Suprapubic skin (tissue), 4 donors: ENCODE data around the gene LPCAT1. TPM values are rescaled to one million over a fixed set of nuclear protein-coding genes. Genes with fewer than 3 reads are reported as not detected.

ENCODE experiments used
- DNase-seq, 2 donors: peaks; one replicate each; pipeline ENCODE4 v3.0.0-alpha.2; 2019; ENCODE audit warnings: low spot score in 2 of 2
- H3K27ac ChIP-seq: fragments of 200-600 bp; sonication (generic); one replicate; pipeline ENCODE4 v1.5.1; 2019
- H3K27me3 ChIP-seq: fragments of 200-600 bp; sonication (generic); one replicate; pipeline ENCODE4 v1.5.1; 2019
- H3K36me3 ChIP-seq: fragments of 200-600 bp; sonication (generic); one replicate; pipeline ENCODE4 v1.5.1; 2019
- H3K4me1 ChIP-seq: fragments of 200-600 bp; sonication (generic); one replicate; pipeline ENCODE4 v1.5.1; 2019
- H3K4me3 ChIP-seq: fragments of 200-600 bp; sonication (generic); one replicate; pipeline ENCODE4 v1.5.1; 2019; ENCODE audit warnings: mild to moderate bottlenecking
- H3K9me3 ChIP-seq: fragments of 200-600 bp; sonication (generic); one replicate; pipeline ENCODE4 v1.5.1; 2019
- EP300 ChIP-seq: sonication (generic); formaldehyde crosslinking; IDR thresholded peaks from one replicate; pipeline ENCODE4 v1.6.1; 2017; ENCODE audit warnings: antibody characterized with exemption
- POLR2A ChIP-seq, 2 donors: fragments of 450-650 bp; IDR thresholded peaks; one replicate each; pipeline ENCODE4 v1.6.1; 2017; ENCODE audit warnings: antibody characterized with exemption in 2 of 2, mild to moderate bottlenecking in 2 of 2, moderate library complexity in 2 of 2
- POLR2AphosphoS5 ChIP-seq, 3 donors: sonication (generic); formaldehyde crosslinking; IDR thresholded peaks; one replicate each; pipeline ENCODE4 v1.6.1; 2017; ENCODE audit warnings: antibody characterized with exemption in 3 of 3
- WGBS: methylation state at CpG from one replicate; pipeline ENCODE4 v1.1.5; 2018; 5-methylcytosine and 5-hydroxymethylcytosine counted together
- total RNA-seq, 4 donors: library from RNA; depleted of rRNA; stranded (reverse); fragments of >200 nt; gene quantifications; one replicate each; pipeline ENCODE4 v1.1.0, GENCODE V29; 2016
- TF ChIP-seq, protein P1 (sequence below), 2 donors: fragments of 200-600 bp in 1 of 2; fragments of 450-650 bp in 1 of 2; sonication (generic) in 1 of 2; IDR thresholded peaks; one replicate each; pipeline ENCODE4 v1.5.1; 2016 to 2019; ENCODE audit warnings: antibody characterized with exemption in 2 of 2, mild to moderate bottlenecking in 1 of 2, moderate library complexity in 1 of 2

The LPCAT1 gene
- total RNA-seq, 4 donors from 2014 or later, result 11.3 to 21.0 (median 13.8) TPM

DNA sequence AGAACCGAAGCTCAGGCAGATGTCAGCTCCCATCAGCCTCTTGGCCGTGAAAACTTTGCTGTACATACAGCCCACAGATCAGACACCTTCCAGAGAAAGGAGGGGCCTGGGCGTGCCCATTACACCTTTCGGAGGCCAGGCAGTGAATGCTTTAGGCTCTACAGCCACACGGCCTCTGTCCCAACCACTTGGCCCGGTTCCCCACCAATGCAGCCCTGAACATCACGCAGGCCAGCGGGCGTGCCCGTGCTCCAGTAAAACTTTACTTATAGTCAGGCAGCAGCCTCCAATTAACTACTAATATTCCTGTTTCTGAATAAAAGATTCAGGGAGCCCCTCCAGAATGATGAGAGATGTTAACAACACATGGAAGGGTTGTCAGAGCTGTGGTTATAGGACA lies 23.9 kb downstream of the LPCAT1 start:
- WGBS, result 66% methylated on average over 10 of the region's 10 CpGs
- peaks cover 37% of the 10 kb centered on the region for H3K4me1 ChIP-seq
- H3K27me3 ChIP-seq, result no peaks in the 10 kb centered on the region
- TF ChIP-seq POLR2A (IDR thresholded peaks at IDR 0.05) (no peak), EP300 (no peak), POLR2AphosphoS5 (IDR thresholded peaks at IDR 0.05) (no peak)
- TF ChIP-seq, protein P1, sequence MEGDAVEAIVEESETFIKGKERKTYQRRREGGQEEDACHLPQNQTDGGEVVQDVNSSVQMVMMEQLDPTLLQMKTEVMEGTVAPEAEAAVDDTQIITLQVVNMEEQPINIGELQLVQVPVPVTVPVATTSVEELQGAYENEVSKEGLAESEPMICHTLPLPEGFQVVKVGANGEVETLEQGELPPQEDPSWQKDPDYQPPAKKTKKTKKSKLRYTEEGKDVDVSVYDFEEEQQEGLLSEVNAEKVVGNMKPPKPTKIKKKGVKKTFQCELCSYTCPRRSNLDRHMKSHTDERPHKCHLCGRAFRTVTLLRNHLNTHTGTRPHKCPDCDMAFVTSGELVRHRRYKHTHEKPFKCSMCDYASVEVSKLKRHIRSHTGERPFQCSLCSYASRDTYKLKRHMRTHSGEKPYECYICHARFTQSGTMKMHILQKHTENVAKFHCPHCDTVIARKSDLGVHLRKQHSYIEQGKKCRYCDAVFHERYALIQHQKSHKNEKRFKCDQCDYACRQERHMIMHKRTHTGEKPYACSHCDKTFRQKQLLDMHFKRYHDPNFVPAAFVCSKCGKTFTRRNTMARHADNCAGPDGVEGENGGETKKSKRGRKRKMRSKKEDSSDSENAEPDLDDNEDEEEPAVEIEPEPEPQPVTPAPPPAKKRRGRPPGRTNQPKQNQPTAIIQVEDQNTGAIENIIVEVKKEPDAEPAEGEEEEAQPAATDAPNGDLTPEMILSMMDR (IDR thresholded peaks at IDR 0.05), result no peak
- H3K36me3 ChIP-seq, result peaks cover 6% of the 10 kb centered on the region
- no peak for DNase-seq
- no peak overlapping the region for H3K27ac ChIP-seq
- no peak overlapping the region for H3K4me3 ChIP-seq
- no peaks in the 10 kb centered on the region for H3K9me3 ChIP-seq

DNA sequence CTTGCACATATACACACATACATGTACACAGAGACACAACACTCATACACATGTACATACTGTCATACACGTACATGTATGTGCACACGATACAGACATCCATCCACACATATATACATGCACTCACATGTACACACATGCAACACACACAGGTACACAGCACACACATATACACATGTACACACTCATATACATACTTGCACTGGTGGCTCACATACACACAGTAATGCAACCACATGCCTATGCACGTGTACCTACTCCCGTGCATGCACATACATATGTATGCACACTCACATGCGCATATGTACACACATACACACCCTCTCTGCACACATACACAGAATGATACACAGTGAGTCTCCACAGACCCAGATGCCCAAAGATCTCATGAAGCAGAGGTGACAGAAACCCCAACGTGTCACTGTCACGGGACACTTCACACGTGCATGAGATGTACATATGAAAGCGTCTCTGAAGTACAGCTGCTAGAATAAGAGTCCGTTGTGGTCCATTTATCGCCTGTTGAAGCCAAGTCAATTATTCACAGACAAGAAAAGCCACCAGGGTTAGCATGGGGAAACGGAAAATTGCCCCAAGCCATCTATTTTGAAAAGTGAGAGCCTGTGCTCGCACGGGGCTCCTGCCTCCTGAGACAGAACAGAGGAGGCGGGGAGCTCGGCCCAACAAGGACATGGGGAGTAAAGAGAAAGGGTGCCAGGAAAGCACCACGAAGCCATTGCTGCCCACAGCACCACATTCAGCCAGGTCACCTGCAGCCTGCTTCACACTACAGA lies 24.9 kb downstream of the LPCAT1 start:
- Histone ChIP-seq H3K9me3 (no peaks in the 10 kb centered on the region), H3K4me3 (no peak overlapping the region), H3K27me3 (no peaks in the 10 kb centered on the region), H3K36me3 (peaks cover 17% of the 10 kb centered on the region), H3K27ac (no peak overlapping the region), H3K4me1 (peaks cover 28% of the 10 kb centered on the region)
- TF ChIP-seq EP300, result no peak
- TF ChIP-seq POLR2AphosphoS5 (IDR thresholded peaks at IDR 0.05), result no peak
- TF ChIP-seq POLR2A (IDR thresholded peaks at IDR 0.05), result no peak
- TF ChIP-seq, protein P1 (IDR thresholded peaks at IDR 0.05), result no peak
- WGBS, result 90% methylated on average over 17 of the region's 17 CpGs
- no peak for DNase-seq

DNA sequence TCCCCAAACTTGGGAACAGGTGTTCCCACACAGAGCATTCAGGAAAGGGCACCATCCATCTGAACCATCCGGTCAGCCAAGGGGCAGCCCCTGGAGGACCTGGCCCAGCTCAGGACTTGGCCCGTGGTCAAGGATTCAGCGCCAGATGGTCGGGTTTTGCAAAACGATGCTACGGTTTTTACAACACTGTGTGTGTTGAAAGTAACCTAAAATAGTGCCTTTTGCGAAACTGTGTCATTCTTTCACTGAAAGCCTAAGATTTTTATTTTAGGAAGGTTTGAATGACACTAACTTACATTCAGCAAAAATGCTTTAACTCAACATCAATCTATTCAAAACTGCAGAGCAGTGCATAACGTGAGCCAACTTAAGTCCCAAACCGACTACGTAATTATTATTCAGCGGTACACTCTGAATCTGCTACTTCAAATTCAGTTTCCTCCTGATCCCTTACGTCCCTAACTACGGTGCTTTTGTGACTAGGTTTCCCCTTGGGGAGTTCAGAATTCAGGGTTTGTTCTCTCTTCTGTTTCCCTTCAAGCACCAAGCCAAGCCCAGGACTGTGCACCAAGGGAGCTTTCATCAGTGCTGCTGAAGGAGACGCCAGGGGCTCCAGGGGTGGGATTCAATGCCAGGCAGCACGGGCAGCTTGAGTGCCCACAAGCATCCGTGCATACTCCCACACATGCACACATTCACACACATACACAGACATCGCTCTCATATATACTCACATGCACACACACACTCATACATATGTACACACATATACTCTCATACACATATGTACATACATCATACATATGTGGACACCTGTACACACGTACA lies 25.8 kb downstream of the LPCAT1 start:
- DNase-seq, result no peak
- H3K4me1 ChIP-seq, result peaks cover 26% of the 10 kb centered on the region

DNA sequence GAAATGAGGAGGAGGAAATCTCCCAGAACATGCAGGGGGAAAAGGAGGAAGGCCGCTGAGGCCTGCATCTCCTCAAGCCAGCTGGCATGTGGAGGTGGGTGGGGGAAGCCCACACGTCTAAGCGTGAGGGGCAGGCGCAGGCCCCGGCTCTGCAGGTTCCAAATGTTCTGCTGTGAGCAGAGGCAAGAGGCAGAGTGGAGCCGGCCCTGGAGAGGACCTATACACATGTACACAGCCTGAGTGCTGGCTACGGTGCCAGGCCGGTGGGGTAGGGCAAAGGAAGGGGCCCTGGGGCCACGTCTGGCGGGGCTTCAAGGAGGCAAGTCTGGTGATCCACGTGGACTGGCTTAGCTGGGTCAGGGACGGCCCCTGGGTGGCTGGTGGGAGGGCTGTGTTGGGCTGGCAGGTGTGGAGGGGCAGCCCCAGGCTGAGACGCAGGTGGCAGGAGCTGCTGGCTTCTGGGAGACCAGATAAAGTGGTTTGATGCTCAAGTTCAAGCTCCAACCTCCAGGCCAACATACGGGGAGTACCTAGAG lies 26.4 kb downstream of the LPCAT1 start:
- no peak overlapping the region for H3K4me3 ChIP-seq
- H3K36me3 ChIP-seq, result peaks cover 30% of the 10 kb centered on the region
- no peaks in the 10 kb centered on the region for H3K27me3 ChIP-seq
- TF ChIP-seq, protein P1 (IDR thresholded peaks at IDR 0.05), result no peak
- TF ChIP-seq POLR2AphosphoS5 (IDR thresholded peaks at IDR 0.05), result no peak
- no peak overlapping the region for H3K27ac ChIP-seq
- no peaks in the 10 kb centered on the region for H3K9me3 ChIP-seq
- peaks cover 22% of the 10 kb centered on the region for H3K4me1 ChIP-seq
- no peak for DNase-seq
- WGBS, result 74% methylated on average over 14 of the region's 14 CpGs

More for the DNA sequence above, 25.8 kb downstream of the LPCAT1 start:
- no peaks in the 10 kb centered on the region for H3K27me3 ChIP-seq
- no peaks in the 10 kb centered on the region for H3K9me3 ChIP-seq
- H3K4me3 ChIP-seq, result no peak overlapping the region
- TF ChIP-seq, protein P1 (IDR thresholded peaks at IDR 0.05), result no peak
- TF ChIP-seq POLR2AphosphoS5 (IDR thresholded peaks at IDR 0.05) (no peak), EP300 (no peak), POLR2A (IDR thresholded peaks at IDR 0.05) (no peak)
- peaks cover 24% of the 10 kb centered on the region for H3K36me3 ChIP-seq
- WGBS, result 81% methylated on average over 18 of the region's 18 CpGs
- H3K27ac ChIP-seq, result no peak overlapping the region

DNA sequence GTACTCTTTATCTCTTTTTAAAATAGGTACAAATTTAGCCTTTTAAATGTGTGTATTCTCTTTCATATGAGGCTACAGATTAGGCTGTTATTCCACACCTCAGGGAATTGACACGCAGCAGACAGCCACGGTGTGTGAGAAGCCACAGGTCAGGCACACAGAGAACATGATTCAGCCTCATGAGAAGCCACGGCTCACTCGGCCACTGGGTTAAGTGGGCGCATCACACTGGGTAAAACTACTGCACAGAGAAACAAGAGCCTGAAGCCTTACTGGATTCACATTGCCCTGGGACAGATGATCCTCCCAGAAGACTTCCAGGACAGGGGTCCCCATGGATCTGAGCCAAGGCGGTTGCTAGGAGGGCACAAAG lies 28.2 kb downstream of the LPCAT1 start:
- Histone ChIP-seq H3K27ac (no peak overlapping the region), H3K36me3 (peaks cover 35% of the 10 kb centered on the region), H3K4me3 (no peak overlapping the region), H3K9me3 (no peaks in the 10 kb centered on the region), H3K4me1 (peaks cover 7% of the 10 kb centered on the region), H3K27me3 (no peaks in the 10 kb centered on the region)
- TF ChIP-seq POLR2A (IDR thresholded peaks at IDR 0.05) (no peak), EP300 (no peak), POLR2AphosphoS5 (IDR thresholded peaks at IDR 0.05) (no peak)
- TF ChIP-seq, protein P1 (IDR thresholded peaks at IDR 0.05), result no peak
- DNase-seq, result no peak
- WGBS, result 80% methylated on average over 5 of the region's 6 CpGs
